Activated T-helper 2 cell treated with anti-CD3 and anti-CD28 coated beads, Interferon-gamma antibody, Interleukin-2, Interleukin-4, amounts not matched to agents 10 μg/mL and 5 μg/mL and 100 μg/mL, durations not matched to agents 14 hours and 24 hours and 36 hours (primary cell): ENCODE results near the gene ARL5C. TPM values are rescaled to one million over a fixed set of nuclear protein-coding genes. Genes with fewer than 3 reads are reported as not detected.
"Not testable (repeated sequence)": the region's sequence is repeated elsewhere in the genome, so short reads cannot be mapped to it uniquely, and the experiment has no call there.

Experiments used
- DNase-seq: peaks from one replicate; pipeline ENCODE4 v3.0.0; 2021; ENCODE audit warnings: low spot score
- H3K27ac Mint-ChIP-seq: one replicate; pipeline ENCODE4 v1.8.0; 2021; ENCODE audit warnings: mixed read lengths
- H3K27me3 Mint-ChIP-seq: one replicate; pipeline ENCODE4 v1.8.0; 2021; ENCODE audit warnings: low read depth, mixed read lengths
- H3K36me3 Mint-ChIP-seq: one replicate; pipeline ENCODE4 v1.8.0; 2021; ENCODE audit warnings: low read depth, mixed read lengths
- H3K4me1 Mint-ChIP-seq: one replicate; pipeline ENCODE4 v1.8.0; 2021; ENCODE audit warnings: low read depth, mixed read lengths
- H3K4me3 Mint-ChIP-seq: one replicate; pipeline ENCODE4 v1.8.0; 2021; ENCODE audit warnings: low read depth, mild to moderate bottlenecking, moderate library complexity, mixed read lengths
- H3K9me3 Mint-ChIP-seq: one replicate; pipeline ENCODE4 v1.8.0; 2021; ENCODE audit warnings: mixed read lengths
- intact Hi-C: fragments of 100-400 bp; cut with micrococcal nuclease; formaldehyde crosslinking; loops from one replicate; pipeline ENCODE4 v1.15.1; 2023
- total RNA-seq: library from RNA; stranded (reverse); gene quantifications from 2 replicates; pipeline ENCODE4 v1.2.3, GENCODE V29; 2022

ARL5C gene
- total RNA-seq, 1 donor from 2014 or later, result 0.07 TPM

GRCh38 chr17:39171933-39172332, 6.0 kb upstream of the ARL5C start:
- H3K27ac Mint-ChIP-seq, result no peak overlapping the region
- DNase-seq, result no peak
- peaks cover 11% of the 10 kb centered on the region for H3K4me1 Mint-ChIP-seq
- peaks cover 11% of the 10 kb centered on the region for H3K36me3 Mint-ChIP-seq
- H3K27me3 Mint-ChIP-seq, result peaks cover 7% of the 10 kb centered on the region
- H3K4me3 Mint-ChIP-seq, result no peak overlapping the region
- peaks cover 3% of the 10 kb centered on the region for H3K9me3 Mint-ChIP-seq
- intact Hi-C loops, result no loop called here

- peaks cover 3% of the 10 kb centered on the region for H3K9me3 Mint-ChIP-seq
- H3K27ac Mint-ChIP-seq, result no peak overlapping the region
- H3K36me3 Mint-ChIP-seq, result peaks cover 6% of the 10 kb centered on the region
- H3K27me3 Mint-ChIP-seq, result peaks cover 20% of the 10 kb centered on the region
- no peak for DNase-seq
- no peak overlapping the region for H3K4me3 Mint-ChIP-seq
- peaks cover 13% of the 10 kb centered on the region for H3K4me1 Mint-ChIP-seq
- intact Hi-C loops, result no loop called here
Observed at GRCh38 chr17:39170558-39170957, 4.6 kb upstream of the ARL5C start.

GRCh38 chr17:39170109-39170508, 4.1 kb upstream of the ARL5C start:
- Mint-ChIP-seq H3K4me1 (peaks cover 13% of the 10 kb centered on the region), H3K36me3 (peaks cover 2% of the 10 kb centered on the region), H3K27ac (no peak overlapping the region), H3K9me3 (peaks cover 3% of the 10 kb centered on the region), H3K27me3 (peaks cover 23% of the 10 kb centered on the region), H3K4me3 (no peak overlapping the region)
- no peak for DNase-seq
- intact Hi-C loops, result no loop called here

GRCh38 chr17:39169518-39169917, 3.6 kb upstream of the ARL5C start:
- H3K4me1 Mint-ChIP-seq, result peaks cover 14% of the 10 kb centered on the region
- peaks cover 3% of the 10 kb centered on the region for H3K9me3 Mint-ChIP-seq
- no peak for DNase-seq
- H3K27ac Mint-ChIP-seq, result no peak overlapping the region
- H3K27me3 Mint-ChIP-seq, result peaks cover 29% of the 10 kb centered on the region
- intact Hi-C loops, result loop anchor here (10.0 kb wide), 1 partner anchor 65 kb away; no protein-coding TSS in a partner anchor
- H3K36me3 Mint-ChIP-seq, result no peaks in the 10 kb centered on the region
- no peak overlapping the region for H3K4me3 Mint-ChIP-seq

GRCh38 chr17:39169101-39169500, 3.1 kb upstream of the ARL5C start:
- H3K9me3 Mint-ChIP-seq, result peaks cover 3% of the 10 kb centered on the region
- H3K27ac Mint-ChIP-seq, result no peak overlapping the region
- H3K4me1 Mint-ChIP-seq, result peaks cover 16% of the 10 kb centered on the region
- H3K27me3 Mint-ChIP-seq, result peaks cover 29% of the 10 kb centered on the region
- no peak for DNase-seq
- intact Hi-C loops, result loop anchor here (10.0 kb wide), 1 partner anchor 66 kb away; no protein-coding TSS in a partner anchor
- H3K36me3 Mint-ChIP-seq, result no peaks in the 10 kb centered on the region
- H3K4me3 Mint-ChIP-seq, result no peak overlapping the region

GRCh38 chr17:39168503-39168902, 2.5 kb upstream of the ARL5C start:
- peaks cover 16% of the 10 kb centered on the region for H3K4me1 Mint-ChIP-seq
- H3K27me3 Mint-ChIP-seq, result peaks cover 29% of the 10 kb centered on the region
- H3K9me3 Mint-ChIP-seq, H3K36me3 Mint-ChIP-seq, H3K27ac Mint-ChIP-seq, H3K4me3 Mint-ChIP-seq, DNase-seq: not testable (repeated sequence)
- intact Hi-C loops, result loop anchor here (10.0 kb wide), 1 partner anchor 66 kb away; no protein-coding TSS in a partner anchor

- Mint-ChIP-seq H3K9me3 (peaks cover 3% of the 10 kb centered on the region), H3K27ac (no peak overlapping the region), H3K27me3 (peaks cover 29% of the 10 kb centered on the region), H3K4me1 (peaks cover 16% of the 10 kb centered on the region), H3K36me3 (no peaks in the 10 kb centered on the region), H3K4me3 (no peak overlapping the region)
- intact Hi-C loops, result loop anchor here (10.0 kb wide), 1 partner anchor 67 kb away; no protein-coding TSS in a partner anchor
- DNase-seq, result no peak
Observed at GRCh38 chr17:39167476-39167875, 1.5 kb upstream of the ARL5C start.

GRCh38 chr17:39166437-39167335, 725 bp upstream of the ARL5C start:
- no peak overlapping the region for H3K4me3 Mint-ChIP-seq
- intact Hi-C loops, result loop anchor here (10.0 kb wide), 1 partner anchor 68 kb away; no protein-coding TSS in a partner anchor
- H3K9me3 Mint-ChIP-seq, result peaks cover 3% of the 10 kb centered on the region
- DNase-seq, result no peak
- no peak overlapping the region for H3K27ac Mint-ChIP-seq
- H3K27me3 Mint-ChIP-seq, result peaks cover 30% of the 10 kb centered on the region
- peaks cover 14% of the 10 kb centered on the region for H3K4me1 Mint-ChIP-seq
- H3K36me3 Mint-ChIP-seq, result no peaks in the 10 kb centered on the region

- Mint-ChIP-seq H3K27ac (no peak overlapping the region), H3K4me1 (peaks cover 14% of the 10 kb centered on the region), H3K9me3 (peaks cover 3% of the 10 kb centered on the region), H3K4me3 (peak overlapping the region; percentile 86), H3K27me3 (peaks cover 30% of the 10 kb centered on the region), H3K36me3 (no peaks in the 10 kb centered on the region)
- intact Hi-C loops, result loop anchor here (10.0 kb wide), 1 partner anchor 69 kb away; no protein-coding TSS in a partner anchor
- DNase-seq, result no peak
Observed at GRCh38 chr17:39165178-39165840, 652 bp downstream of the ARL5C start.

GRCh38 chr17:39164675-39165143, 1.3 kb downstream of the ARL5C start:
- Mint-ChIP-seq H3K9me3 (peaks cover 3% of the 10 kb centered on the region), H3K27me3 (peaks cover 30% of the 10 kb centered on the region), H3K36me3 (no peaks in the 10 kb centered on the region), H3K4me3 (peak overlapping the region; percentile 86), H3K27ac (peak overlapping the region; percentile 13), H3K4me1 (peaks cover 14% of the 10 kb centered on the region)
- intact Hi-C loops, result loop anchor here (10.0 kb wide), 1 partner anchor 70 kb away; no protein-coding TSS in a partner anchor
- DNase-seq, result peak; percentile 68

- no peak for DNase-seq
- Mint-ChIP-seq H3K4me3 (no peak overlapping the region), H3K27me3 (peaks cover 26% of the 10 kb centered on the region), H3K4me1 (peaks cover 8% of the 10 kb centered on the region), H3K27ac (no peak overlapping the region), H3K36me3 (no peaks in the 10 kb centered on the region), H3K9me3 (no peaks in the 10 kb centered on the region)
- intact Hi-C loops, result loop anchor here (10.0 kb wide), 1 partner anchor 73 kb away; no protein-coding TSS in a partner anchor
Observed at GRCh38 chr17:39161962-39162361, 4.0 kb downstream of the ARL5C start.

- Mint-ChIP-seq H3K4me3 (no peak overlapping the region), H3K36me3 (no peaks in the 10 kb centered on the region), H3K27ac (no peak overlapping the region), H3K9me3 (no peaks in the 10 kb centered on the region), H3K4me1 (no peaks in the 10 kb centered on the region), H3K27me3 (peaks cover 3% of the 10 kb centered on the region)
- no peak for DNase-seq
- intact Hi-C loops, result no loop called here
Observed at GRCh38 chr17:39158623-39159022, 7.3 kb downstream of the ARL5C start.
